Daoy (cell line): ENCODE data around the gene CCDC69. TPM values are rescaled to one million over a fixed set of nuclear protein-coding genes. Genes with fewer than 3 reads are reported as not detected.
A peak's percentile ranks its signal among the peaks of the same experiment; 100 is the strongest.
"Not testable (repeated sequence)": the region's sequence is repeated elsewhere in the genome, so short reads cannot be mapped to it uniquely, and the experiment has no call there.

ENCODE experiments used
- DNase-seq: peaks from one replicate; pipeline ENCODE4 v3.0.0-alpha.2; 2015; ENCODE audit warnings: low read depth
- total RNA-seq: library from RNA; depleted of rRNA; stranded (reverse); fragments of >200 nt; shearing (Covaris generic); gene quantifications from 2 replicates; pipeline ENCODE4 v1.2.3, GENCODE V29; 2014

CCDC69 gene
- total RNA-seq, 1 experiment from 2014 or later, result 0.74 TPM

GRCh38 chr5:151245680-151246219 is 21.9 kb upstream of the CCDC69 start:
- DNase-seq, result no peak

GRCh38 chr5:151244206-151244605 is 20.3 kb upstream of the CCDC69 start:
- no peak for DNase-seq

GRCh38 chr5:151243564-151243963 is 19.7 kb upstream of the CCDC69 start:
- DNase-seq, result no peak

GRCh38 chr5:151243127-151243526 is 19.2 kb upstream of the CCDC69 start:
- no peak for DNase-seq

GRCh38 chr5:151240924-151241635 is 17.2 kb upstream of the CCDC69 start:
- DNase-seq, result no peak

DNA sequence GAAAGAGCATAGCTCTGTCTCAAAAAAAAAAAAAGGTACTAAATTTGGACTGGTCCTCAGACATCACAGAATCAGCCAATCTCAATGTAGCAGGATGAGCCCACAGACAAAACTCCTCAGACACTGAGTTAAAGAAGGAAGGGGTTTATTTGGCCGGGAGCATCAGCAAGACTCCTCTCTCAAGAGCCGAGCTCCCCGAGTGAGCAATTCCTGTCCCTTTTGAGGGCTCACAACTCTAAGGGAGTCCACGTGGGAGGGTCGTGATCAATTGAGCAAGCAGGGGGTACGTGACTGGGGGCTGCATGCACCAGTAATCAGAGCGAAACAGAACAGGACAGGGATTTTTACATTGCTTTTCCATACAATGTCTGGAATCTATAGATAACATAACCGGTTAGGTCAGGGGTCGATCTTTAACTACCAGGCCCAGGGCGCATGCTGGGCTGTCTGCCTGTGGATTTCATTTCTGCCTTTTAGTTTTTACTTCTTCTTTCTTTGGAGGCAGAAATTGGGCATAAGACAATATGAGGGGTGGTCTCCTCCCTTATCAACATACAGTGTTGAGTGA is 16.5 kb upstream of the CCDC69 start:
- not testable (repeated sequence) for DNase-seq

DNA sequence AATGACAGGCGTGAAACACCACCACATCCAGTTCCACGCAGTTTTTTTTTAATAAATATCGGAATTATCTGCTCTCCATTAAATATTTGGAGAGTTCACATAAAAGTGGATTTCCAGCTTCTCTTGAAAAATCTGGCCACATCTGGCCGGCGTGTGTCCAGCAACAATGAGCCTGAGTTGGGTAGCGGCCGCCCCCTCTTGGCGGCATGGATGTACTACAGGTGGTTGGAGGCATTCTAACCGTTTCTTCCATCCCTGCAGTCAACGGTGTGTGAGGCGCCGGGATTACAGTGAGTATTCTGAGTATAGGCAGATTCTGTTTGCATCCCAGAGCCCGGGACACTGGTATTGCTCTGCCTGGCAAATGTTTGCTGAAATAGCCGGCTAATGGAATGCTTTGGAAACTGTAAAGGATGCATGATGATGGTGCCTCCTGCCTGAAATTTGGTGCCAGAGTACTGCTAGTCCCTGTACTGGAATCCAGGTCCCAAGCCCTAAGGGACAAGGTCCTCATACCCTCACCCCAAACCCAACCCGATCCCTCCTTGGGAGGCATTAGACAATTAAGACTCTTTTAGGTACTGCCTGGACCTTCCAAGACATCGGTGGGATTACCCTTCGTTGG is 15.5 kb upstream of the CCDC69 start:
- peak; percentile 73 for DNase-seq

DNA sequence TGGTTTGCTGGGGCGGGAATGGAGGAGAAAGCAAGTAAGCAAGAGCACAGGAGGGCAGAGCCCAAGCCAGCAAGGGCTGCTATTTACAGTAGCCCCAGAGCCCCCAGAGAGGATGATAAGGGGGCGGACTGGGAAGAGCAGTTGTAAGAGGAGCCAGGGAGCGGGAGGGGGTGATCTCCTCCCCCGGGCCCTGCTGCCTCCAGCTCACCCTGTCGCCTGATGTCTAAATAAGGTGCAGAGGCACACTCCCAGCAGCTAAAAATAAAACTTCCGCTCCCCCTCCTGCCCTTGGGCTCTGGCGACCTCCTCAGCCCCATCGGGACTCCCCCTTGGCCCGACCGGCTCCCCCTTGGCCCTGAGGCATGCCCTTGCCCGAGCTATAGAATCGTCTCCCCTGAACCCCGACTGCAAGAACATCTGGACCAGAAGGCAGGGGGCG is 14.4 kb upstream of the CCDC69 start:
- DNase-seq, result no peak

- no peak for DNase-seq
These were observed 13.8 kb upstream of the CCDC69 start for GRCh38 chr5:151237685-151238084.

- DNase-seq, result no peak
These were observed 13.0 kb upstream of the CCDC69 start for GRCh38 chr5:151236888-151237287.

GRCh38 chr5:151235239-151235571 is 11.3 kb upstream of the CCDC69 start:
- DNase-seq, result not testable (repeated sequence)

GRCh38 chr5:151234476-151235238 is 10.8 kb upstream of the CCDC69 start:
- no peak for DNase-seq

GRCh38 chr5:151233616-151234085 is 9.8 kb upstream of the CCDC69 start:
- no peak for DNase-seq

DNA sequence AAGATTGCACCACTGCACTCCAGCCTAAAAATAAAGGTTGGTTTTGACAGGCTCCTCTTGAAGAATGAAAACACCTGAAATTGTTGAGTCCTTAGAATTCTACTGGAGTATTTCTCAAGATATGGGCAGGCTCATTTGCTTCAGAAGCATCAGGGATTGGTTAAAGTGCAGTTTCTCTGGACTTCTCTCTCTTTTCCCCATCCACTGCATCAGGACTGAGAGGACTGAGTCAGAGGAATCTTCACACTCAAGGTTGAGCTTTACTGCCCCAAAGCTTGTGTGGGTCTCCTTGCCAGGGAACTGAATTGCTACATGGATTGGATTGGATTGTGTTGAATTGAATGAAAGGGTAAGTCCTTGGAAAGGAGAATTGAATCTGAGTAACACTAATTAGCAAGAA is 7.5 kb upstream of the CCDC69 start:
- no peak for DNase-seq

- no peak for DNase-seq
These were observed 6.3 kb upstream of the CCDC69 start for GRCh38 chr5:151230048-151230680.

GRCh38 chr5:151228986-151229385 is 5.1 kb upstream of the CCDC69 start:
- no peak for DNase-seq

- DNase-seq, result no peak
These were observed 4.1 kb upstream of the CCDC69 start for GRCh38 chr5:151227918-151228447.

DNA sequence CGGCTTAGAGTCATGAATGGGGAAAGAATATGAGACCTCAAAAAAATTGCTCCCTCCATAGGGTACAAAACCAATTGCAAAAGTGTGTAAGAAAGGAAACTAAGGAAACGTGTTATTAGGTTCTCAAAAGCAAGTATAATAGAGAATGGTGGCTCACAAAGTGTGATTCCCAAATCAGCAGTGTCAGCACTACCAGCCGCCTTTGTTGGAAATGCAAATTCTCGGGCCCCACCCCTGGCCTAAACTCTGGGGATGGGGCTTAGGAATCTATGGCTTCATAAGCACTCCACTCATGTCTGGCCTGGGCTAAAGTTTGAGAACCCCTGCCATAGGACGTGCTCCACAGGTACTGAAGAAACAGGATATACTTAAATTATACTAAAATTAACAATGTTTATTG is 1.6 kb upstream of the CCDC69 start:
- DNase-seq, result no peak

- DNase-seq, result no peak
These were observed 1.2 kb upstream of the CCDC69 start for GRCh38 chr5:151225071-151225470.

- no peak for DNase-seq
These were observed 480 bp upstream of the CCDC69 start for GRCh38 chr5:151224372-151224771.

- DNase-seq, result peak; percentile 15
These were observed 974 bp downstream of the CCDC69 start for GRCh38 chr5:151222790-151223446.
